HG03066 (cell line): ENCODE results near the gene CATSPERD.

Experiments used
- ATAC-seq: cut with Tn5 transposase; IDR thresholded peaks from one replicate; pipeline ENCODE4 v1.9.1; 2021; ENCODE audit warnings: low read depth; ENCODE audit not compliant: unreplicated experiment

CATSPERD gene

DNA sequence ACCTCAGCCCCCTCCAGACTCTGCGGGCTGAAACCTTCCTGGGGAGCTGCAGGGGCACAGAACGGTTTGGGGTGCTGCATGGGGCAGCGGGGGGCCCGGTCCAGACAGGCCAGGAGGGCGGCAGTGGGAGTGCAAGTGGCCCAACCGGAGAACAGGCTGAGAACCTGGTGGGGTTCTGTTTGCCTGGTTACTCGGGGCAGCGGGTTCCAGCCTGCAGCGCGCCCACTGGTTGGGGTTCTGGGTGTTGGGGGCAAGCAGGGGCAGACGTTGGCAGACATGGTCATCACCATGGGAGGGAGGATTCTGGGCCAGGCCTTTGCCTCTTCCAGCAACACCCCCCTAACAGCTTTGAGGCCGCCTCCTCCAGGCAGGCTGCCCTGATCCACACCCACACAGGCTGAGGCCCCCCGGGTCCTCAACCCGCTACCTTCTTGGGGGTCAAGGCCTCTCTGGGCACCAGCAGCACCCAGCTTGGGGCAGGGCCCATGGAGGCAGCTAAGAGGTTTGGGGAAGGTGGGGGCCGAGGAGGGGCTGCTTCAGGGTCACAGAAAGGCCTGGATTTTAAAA, 64.2 kb downstream of the CATSPERD start, which contains the start of gene PRR22:
Gene PRR22 (minus strand): TSS at position 166 of the 567 bp plus-strand sequence. CDS start 86 bp downstream, at position 80.
- ATAC-seq = no peak

DNA sequence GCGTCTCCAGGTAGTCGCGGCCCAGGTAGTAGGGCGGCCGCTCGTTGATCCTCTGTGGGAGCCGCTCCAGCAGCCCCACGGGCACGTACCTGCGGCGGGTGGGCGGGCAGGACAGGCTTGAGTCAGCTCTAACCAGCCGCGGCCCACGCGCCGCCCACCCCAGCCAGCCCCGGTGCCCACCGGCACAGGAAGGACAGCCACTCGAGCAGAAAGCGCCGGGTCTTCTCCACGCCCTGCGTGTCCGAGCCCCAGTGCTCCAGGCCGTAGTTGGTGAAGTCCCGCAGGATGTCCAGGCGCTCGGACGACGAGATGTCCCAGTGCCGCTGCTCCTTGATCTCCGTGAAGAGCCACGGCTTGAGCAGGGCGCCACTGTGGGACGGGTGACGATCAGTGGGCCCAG, 65.0 kb downstream of the CATSPERD start:
- ATAC-seq = no peak

DNA sequence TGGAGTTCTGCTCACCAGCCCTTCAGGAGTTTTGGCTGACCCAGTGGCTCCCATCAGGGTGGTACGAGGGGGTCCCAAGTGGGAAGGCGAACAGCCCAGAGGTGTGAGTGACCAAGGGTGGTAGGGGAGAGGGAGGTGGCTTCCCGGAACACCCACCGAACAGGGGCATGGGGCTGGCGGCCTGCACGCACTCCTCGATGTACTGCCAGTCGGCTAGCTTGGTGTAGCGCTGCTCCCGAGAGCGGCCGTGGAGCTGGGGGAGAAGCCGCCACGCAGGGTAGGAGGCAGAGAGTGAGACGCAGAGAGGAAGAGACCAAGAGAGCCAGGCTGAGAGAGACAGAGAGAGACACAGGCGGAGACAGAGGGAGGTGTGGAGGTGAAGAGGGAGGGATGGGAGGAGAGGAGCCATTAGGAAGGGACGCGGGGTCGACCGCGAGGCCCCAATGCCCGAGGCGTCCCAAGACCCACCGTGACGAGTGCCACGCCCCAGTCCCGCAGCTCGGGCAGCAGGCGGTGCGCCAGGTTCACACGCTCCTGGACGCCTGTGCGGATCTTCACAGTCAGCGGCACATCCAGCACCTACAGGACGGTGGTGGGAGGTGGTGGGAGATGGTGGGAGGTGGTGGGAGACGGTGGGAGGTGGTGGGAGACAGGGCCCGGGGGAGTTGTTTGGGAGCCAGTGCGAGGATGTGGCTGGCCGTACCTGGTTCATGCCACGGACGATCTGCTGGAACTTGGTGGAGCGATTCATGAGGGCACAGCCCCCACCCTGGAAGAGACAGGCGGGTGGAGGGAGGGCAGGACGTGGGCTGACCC, 66.4 kb downstream of the CATSPERD start:
- ATAC-seq = no peak

DNA sequence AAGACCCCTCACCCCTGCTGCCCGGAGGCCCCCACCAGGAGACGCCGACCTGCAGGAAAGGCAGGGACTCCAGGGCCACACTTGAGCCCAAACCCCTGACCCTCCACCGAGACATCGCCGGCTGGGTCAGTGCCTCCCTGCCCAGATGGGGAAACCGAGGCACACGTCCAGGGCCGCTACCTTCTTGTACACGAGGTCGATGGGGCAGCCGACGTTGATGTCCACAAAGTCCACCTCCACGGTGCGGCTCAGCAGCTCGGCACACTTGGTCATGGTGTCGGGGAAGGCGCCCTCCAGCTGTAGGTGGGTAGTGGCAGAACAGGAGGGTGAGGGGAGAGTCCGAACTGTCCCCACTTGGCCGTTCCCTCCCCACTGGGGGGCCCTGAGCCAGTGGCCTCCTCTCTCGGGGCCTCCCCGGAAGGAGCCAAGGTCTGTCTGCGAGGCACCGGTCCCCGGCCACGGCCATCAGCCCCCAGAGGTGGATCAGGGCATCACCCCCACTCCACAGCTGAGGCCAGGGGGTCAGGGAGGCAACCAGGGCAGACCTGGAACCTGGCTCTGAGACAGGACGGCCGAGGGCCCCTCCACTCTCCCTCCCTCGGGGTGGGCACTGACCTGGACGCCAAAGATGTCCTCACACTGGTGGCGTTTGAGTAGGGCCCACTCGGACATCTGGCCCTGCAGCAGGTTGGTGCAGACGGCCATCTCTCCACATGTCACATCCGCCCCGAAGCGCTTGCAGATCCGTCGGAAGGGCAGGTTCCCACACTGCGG, 67.2 kb downstream of the CATSPERD start:
- no peak for ATAC-seq

DNA sequence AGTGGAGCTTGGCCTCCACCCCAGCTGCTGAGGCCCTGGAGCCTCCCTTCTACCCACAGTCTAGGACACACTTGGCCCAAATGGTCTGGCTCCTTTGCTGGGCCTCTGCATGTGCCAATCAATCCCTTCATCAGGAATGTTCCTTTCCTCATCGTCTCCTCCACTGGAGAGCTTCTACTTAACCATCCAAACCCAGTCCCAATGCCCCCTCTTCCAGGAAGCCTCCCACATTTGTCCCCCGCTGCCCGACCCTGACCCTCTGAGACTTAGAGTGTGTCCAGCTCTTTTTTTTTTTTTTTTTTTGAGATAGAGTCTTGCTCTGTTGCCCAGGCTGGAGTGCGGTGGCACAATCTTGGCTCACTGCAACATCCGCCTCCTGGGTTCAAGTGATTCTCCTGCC, 68.0 kb downstream of the CATSPERD start:
- ATAC-seq = no peak

DNA sequence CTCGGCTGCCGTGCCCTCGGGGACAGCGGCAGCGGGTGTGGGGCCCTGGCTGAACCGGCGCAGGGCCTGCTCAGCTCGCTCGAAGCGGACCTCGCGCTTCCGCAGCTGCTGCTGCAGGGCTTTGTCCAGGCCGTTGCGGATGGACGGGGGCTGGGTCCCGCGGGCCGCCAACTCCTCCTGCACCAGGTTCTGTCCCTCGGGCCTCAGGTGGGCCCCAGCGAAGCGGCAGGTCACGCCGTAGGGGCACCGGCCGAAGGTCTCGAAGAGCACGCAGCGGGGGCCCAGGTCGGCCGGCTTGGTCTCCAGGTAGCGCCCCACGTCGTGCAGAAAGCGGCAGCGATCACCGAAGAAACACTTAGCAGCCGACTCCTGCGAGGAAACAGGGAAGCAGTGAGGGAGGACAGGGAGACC, 68.9 kb downstream of the CATSPERD start:
- ATAC-seq = no peak

DNA sequence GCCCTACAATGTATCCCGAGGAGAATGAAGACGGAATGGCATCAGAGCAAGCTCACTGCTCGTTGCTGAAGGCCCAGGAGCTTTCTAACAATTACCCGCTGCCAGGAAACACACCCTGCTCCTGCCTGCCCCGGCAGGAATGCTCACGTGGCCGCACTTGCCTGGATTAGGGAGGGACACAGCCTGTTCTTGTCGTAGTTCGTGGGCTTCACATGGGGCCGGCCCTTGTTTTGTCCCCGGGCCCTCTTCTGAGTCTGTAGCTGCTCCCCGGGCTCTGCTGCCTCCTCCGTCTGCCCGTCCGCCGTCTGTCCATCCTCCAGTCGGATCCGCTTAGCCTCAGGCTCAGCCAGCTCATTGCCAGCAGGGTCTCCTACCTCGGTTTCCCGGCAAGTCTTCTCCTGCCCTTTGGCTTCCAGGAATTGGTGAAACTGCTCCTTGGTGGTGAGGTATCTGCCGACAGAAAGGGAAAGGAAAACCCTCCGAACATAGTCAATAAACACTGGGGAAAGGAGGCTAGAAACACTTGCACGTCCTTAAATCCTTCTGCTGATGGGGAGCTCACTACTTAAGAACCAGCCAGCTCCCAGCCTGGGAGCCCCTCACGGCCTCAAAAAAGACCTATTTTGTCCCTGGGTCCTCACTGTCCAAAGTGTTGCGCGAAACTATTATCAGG, 69.6 kb downstream of the CATSPERD start:
- no peak for ATAC-seq

DNA sequence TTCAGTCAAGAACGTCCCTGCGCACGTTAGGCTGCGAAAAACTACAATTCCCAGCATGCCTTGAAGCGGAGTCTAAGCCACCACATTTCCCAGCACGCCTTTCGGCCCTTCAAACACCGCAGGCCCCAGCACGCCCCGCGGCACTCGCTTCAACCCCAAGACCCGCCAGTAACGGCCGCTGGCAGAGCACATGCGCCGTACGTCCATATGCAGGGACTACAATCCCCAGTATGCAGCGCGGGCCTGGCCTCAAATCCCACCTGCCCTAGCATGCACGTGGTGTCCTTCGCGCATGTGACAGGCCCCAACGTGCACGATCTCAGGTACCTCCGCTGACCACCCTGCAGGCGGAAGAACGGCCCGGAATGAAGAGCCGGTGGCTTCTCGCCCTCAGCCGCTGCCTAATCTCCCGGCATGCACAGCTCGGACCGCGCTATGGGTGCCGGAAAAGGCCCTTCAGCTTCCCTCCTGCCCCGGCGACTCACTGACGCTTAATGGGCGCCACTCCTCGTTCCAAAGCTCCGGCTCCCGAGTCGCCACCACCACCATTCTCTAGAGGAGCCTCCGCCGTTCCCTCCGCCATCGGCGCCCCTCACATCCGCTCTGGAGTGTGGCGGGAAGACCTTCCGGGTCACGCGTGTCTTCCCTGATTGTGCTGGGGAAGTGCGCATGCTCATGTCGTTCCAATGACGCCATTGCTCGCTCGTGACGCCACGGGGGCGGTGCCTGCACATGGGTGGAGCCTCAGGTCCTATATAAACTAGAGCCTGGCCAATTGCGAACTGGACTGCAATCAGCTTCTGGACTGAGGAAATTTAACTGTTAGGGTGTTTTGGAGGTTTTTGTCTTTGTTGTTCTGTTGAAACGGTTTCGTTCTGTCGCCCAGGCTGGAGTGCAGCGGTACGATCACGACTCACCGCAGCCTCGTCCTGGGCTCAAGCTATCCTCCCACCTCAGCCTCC, 70.4 kb downstream of the CATSPERD start, which contains the start of gene DUS3L:
Gene DUS3L (minus strand): TSS at position 605 of the 962 bp plus-strand sequence. CDS start 22 bp downstream, at position 583.
- peak; percentile 89 for ATAC-seq

DNA sequence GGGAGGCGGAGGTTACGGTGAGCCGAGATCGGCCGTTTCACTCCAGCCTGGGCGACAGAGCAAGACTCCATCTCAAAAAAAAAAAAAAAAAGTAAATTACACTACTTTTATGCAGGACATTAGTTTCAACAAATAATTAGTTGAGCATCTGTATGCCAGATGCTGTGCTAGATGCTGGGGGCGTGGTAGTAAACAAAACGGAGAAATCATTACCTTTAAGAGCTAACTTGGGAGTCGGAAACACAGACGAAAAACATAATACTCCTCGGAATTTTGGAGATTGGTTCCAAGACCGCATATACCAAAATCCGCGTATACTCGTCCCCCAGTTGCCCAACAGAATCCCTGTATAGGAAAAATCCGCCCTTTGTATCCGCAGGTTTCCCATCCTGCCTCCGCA, 71.8 kb downstream of the CATSPERD start:
- ATAC-seq = no peak

DNA sequence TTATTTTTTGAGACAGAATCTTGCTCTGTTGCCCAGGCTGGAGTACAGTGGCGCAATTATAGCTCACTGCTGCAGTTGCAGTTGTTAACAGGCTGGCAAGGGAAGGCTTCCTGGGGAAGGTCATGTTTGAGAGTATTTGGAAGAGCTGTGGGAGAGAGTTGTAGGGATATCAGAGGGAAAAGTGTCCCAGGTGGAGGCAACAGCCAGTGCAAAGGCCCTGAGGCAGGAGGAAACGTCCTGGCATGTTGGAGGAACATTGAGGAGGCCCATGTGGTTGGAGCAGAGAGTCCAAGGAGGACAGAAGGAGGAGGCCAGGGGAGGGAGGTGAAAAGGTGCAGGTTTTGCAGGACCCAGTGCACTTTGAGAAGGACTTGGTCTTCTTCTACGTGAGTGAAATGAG, 72.8 kb downstream of the CATSPERD start:
- ATAC-seq = no peak

DNA sequence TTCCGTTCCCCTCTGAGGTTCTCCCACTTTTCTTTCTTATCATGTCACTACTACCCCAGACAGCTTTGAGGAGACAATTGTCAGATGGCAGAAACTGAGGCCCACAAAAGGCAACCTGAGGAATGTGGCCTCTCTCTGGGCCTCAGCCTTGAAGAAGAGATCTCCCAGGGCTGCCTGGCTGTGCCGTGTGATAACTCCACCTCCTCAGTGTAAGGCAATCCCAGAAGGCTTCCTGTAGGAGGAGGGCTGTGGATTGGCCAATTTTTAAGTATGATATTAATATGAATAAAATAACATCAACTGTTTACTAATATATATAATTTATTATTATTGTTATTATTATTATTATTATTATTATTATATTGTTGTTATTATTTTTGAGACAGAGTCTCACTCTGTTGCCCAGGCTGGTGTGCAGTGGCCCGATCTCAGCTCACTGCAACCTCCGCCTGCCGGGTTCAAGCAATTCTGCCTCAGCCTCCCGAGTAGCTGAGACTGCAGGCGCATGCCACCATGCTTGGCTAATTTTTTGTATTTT, 75.0 kb downstream of the CATSPERD start:
- ATAC-seq = no peak

DNA sequence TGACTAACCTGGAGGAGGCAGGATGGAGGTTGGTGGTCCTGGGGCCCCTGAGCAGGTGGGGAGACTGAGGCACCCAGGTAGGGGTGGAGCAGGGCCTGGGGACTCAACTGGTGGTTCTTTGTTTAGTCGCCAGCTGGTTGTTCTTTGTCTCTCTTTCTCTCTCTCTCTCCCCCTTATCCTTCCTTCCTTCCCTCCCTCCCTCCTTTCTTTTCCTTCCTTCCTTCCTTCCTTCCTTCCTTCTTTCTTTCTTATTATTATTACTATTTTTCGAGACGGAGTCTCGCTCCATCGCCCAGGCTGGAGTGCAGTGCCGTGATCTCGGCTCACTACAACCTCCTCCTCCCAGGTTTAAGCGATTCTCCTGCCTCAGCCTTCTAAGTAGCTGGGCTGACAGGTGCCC, 77.8 kb downstream of the CATSPERD start:
- ATAC-seq = no peak

DNA sequence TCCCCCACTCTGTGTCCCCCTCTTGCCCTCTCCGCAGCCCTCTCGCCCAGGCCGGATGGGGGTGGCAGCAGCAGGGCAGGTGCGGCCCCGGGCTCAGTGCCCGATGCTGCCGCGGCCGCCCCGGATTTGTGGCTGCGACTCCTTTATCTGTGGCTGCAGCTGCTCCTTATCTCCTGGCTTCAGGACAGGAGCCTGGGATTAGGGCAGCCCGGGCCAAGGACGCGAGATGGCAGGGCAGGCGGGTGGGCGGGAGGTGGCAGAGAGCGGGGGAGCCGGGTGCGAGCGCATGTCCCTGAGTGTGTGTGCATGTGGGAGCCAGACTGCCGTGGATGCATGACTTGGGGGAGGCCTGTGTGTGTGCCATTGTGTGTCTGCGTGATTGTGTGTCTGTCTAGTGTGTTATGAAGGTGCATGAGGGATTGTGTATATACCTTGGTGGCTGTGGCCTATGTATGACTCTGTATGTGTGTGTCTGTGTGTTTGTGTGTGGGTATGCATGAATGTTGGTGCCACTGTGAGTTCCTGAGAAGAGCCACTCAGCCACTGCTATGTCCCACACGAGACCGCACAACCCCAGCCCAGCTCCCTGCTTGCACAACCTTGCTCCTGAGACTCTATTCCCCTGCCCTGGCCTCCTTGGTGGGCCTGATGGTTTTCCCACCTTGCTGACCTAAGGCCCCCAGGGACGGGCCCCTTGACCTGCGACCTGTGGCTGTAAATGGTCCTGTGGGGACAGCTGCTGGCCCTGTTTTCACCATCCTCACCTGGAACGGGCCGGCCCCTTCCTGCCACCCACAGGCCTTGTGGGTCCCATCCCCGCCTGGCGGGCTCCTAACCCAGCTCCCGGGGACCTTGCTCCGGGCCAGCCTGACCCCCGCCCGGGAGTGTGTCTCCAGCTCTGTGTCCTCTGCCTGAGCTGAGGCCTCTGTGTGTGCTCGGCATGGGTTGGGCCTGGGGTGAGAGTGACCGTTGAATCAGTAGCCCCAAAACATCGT, 79.1 kb downstream of the CATSPERD start:
- ATAC-seq = no peak

DNA sequence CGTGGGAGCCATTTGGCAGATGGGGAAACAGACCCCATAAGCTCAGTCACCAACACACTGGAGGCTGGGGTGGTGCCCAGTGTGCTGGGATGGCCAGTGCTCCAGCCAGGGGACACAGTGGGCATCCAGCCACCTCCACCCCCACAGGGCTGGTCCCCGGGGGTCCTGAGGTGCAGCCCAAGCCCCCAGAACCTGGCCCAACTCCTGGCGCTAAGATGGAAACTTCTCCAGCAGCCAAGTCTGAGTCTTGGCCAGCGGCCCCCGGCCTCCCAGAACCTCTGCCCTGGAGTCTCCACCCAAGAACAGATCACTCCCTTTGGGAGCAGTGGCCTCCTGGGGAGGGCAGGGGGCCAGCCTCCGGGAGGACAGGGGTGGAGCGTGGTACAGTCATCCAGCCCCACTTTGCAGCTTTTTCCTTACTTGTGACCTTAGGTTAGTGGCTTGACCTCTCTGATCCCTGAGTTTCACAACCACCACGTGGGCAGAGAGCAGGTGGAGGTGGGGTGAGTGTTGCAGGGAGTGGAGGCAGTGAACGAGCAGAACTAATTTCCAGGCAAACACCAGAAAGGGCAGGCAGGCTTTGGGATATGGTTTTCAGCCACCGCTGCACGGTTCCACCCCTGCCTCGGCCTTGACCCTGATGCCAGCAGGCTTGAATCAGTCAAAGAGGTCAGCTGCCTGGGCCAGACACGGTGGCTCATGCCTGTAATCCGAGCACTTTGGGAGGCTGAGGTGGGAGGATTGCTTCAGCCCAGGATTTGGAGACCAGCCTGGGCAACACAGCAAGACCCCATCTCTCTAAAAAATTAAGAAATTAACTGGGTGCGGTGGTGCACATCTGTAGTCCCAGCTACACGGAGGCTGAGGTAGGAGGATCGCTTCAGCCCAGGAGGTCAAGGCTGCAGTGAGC, 80.2 kb downstream of the CATSPERD start:
- ATAC-seq = no peak

DNA sequence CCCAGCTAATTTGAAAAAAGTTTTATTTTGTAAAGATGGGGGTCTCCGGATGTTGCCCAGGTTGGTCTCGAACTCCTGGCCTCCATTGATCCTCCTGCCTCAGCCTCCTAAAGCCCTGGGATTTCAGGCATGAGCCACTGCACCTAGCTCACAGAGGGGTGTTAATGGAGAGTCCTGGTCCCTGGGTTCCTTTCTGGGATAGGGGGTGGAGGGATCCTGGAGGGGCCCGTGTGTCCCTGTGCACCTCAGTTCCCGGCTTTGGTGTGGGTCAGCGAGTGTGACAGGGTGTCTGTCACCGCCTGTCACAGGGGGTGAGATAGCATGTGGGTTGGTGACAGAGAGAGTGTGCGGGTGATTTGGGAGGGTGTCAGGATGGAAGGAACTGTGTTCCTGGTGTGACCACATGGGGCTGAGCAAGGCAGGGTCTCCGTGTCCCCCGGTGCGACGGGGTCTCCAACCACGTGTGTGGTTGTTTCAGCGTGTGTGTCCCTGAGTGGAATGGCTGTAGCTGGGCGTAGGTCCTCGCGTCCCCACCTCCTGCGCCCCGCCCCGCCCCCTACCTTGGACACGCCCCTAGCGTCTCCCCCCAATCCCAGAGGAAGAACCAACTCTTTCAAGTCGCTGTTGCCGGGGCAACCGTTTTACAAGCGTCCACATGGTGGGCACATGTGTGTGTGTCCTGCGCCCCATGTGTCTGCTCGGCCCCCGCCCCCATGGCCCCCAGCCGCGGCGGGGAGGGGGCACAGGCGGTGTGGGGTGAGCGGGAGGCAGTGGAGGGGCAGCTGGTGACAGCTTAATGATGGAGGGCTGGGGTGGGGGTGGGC, 81.6 kb downstream of the CATSPERD start:
- no peak for ATAC-seq

DNA sequence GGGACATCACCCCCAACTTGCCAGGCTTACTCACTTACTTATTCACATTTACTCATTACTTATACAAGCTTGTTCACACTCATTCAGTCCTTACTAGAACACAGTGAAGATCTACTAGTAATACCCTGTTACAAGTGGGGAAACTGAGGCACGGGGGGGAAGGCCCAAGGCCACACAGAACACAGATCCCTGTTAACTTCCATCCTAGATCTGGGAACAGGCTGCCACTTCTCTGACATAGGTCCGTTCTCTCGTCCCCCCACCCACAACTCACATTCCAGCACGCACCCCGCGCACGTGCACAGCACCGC, 83.0 kb downstream of the CATSPERD start:
- no peak for ATAC-seq
